NCI-H82 treated with DMSO at 0.1 percent for 48 hours (cell line): ENCODE results near the gene UBE2G1.

Experiments used
- DNase-seq: peaks from one replicate; lab custom pipeline; 2025; ENCODE audit not compliant: unreplicated experiment; lab: John Stamatoyannopoulos, UW

UBE2G1 gene

DNA sequence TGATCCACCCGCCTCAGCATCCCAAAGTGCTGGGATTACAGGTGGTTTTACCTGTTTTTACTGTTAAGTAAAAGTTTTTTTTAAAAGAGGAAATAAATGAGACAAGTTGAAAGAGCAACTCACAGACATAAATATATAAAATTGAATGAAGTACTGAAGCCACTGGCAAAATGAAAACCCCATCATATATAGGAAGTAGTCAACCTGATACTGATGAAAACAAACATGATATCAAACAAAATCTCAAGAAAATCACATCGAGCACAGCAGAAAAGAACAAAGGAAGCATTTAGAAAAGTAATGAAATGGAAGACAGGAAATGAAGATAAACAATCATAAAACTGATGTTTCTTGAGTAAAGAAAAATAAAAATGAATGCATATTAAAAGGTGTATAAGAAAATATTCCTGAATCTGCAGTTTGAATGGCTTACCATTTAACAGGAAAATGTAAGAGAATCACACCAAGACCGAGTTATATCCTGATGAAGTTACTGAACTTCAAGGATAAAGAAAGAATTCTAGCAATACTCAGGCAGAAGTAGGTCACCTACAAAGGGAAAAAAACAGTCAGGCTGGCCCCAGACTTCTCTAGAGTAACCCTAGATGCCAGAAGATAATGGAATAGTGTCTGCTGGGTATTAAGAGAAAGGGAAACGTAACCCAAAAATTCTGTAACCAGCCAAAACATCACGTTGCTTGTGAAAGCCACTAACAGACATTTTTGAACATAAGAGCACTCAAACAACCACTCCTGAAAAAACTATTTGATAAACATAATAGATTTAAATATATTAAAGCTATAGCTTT lies 31.5 kb downstream of the UBE2G1 start:
- DNase-seq = no peak

DNA sequence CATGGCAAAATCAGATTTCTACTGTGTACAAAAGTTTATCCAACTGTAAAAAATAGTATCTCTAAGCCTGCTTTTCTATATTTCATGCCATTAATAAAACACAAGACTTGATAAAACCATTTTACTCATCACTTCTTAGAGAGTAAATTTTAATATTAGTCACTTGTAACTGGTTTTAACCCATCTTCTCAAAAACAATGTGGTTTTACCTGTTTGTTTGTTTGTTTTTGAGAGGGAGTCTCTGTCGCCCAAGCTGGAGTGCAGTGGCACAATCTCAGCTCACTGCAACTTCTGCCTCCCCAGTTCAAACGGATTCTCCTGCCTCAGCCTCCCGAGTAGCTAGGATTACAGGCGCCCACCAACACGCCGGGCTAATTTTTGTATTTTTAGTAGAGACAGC lies 32.1 kb downstream of the UBE2G1 start:
- no peak for DNase-seq

DNA sequence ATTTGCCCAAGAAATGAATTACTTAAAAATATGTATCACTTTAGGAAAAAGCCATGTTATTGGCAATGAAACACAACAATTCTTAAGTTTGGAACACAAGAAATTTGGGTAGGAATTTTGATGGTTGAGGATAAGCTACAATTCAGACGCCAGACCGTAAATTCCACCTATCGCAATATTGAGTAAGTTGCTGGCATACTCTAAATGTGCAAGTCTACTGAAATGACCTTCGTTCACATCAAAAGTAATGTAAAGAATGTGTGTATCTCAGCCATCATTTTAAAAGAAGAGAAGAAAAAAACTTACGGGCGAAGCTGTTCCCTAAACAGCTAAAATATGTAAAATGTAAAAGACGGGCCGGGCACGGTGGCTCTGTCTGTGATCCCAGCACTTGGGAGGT lies 33.4 kb downstream of the UBE2G1 start:
- DNase-seq = no peak

DNA sequence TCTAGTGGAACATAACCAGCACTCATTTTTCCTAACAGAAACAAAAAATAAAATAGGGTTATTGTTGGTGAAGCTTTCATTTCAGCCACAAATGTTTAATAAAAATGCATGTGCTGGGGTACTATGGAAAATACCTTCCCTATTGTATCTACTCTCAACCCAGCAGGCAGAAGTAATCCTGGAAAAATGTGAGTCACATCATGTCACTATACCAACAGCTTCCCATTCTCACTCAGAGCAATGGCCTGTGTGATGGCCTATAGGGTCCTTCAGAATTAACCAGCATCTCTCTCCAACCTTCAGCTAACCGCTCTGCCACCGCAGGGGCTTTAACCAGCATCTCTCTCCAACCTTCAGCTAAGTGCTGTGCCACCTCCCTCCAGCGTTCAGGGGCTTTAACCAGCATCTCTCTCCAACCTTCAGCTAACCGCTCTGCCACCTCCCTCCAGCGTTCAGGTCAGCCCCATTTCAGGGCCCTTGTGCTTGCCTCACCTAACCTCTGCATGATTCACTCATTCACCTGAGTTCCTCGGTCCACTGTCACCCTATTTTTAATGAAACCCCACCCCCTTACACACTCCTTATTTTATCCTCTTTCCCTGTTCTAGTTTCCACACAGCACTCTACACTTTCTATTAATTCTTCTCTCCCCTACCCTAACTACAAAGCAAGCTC lies 34.0 kb downstream of the UBE2G1 start:
- no peak for DNase-seq

DNA sequence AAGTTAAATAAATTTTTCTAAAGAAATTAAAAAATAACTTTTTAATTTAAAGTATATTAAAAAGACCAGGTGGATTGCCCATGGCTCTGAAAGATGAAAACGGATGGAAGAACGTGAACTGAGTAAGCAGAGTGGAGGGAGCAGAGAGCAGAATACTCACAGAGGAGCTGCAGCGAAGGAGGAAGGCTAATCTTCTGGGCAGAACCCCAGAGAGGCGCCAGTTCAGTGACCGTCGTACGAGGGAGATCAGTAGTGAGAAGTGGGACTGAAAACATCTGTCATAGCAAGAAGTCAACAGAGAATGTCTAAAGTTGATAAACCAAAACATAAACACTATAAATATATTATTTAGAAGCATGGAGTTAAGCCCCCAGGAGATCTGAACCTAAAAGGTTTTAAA lies 34.9 kb downstream of the UBE2G1 start:
- DNase-seq = peak; percentile 44

DNA sequence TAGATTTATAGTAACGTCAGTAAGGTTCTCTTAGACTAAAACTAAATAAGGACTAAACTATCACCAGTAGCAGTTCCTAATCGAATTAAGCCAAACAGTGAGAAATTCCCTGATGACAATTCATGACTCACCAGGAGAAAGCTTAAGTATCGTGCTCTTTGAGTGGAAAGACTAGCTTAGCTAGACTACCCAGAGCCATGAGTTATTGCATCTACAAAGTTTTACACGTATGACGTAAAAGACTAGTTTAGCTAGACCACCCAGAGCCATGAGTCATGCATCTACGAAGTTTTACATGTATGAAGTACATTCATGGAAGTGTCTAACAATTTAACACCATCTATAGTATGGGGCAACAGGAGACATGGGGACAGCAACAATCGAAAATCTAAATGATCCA lies 36.6 kb downstream of the UBE2G1 start:
- no peak for DNase-seq

DNA sequence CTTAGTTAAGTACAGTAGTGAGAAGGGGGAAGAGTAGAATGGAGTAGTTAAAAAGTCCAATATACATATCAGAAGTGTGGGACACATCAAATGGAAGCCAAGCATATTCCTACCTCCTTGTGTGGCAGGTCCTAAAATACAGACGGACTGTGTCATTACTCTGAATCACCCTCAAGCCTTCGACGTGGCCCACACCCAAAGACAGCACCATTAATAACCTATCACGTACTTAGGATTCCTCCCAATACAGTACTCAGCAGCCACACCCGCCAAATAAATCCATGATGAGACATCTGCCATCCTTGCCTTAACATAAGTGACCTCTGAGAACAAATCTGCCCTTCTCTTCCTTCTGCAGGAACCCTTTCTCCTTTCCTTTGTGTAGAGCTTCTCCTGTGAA lies 38.9 kb downstream of the UBE2G1 start:
- DNase-seq = no peak

DNA sequence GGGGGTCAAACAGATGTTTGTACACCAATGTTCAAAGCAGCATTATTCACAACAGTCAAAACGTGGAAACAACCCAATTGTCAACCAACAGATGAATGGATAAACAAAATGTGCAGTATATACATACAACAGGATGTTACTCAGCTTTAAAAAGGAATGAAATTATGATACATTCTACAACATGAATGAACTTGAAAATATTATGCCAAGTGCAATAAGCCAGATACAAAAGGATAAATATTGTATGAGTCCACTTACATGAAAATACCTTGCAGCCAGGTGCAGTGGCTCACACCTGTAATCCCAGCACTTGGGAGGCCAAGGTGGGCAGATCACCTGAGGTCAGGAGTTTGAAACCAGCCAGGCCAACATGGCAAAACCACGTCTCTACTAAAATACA lies 39.9 kb downstream of the UBE2G1 start:
- no peak for DNase-seq

DNA sequence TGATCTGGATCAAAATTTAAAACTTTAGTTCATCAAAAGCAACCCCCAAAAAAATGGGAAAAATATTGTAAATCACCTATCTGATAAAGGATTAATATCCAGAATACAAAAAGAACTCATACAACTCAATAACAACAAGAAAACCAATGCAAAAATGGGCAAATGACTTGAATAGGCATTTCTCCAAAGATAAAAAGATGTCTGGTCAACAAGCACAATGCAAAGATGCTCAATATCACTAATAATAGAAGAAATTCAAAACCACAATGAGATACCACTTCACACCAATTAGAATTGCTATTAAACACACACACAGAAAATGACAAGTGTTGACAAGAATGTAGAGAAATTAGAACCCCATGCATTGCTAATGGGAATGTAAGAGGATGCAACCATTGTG lies 40.4 kb downstream of the UBE2G1 start:
- no peak for DNase-seq

DNA sequence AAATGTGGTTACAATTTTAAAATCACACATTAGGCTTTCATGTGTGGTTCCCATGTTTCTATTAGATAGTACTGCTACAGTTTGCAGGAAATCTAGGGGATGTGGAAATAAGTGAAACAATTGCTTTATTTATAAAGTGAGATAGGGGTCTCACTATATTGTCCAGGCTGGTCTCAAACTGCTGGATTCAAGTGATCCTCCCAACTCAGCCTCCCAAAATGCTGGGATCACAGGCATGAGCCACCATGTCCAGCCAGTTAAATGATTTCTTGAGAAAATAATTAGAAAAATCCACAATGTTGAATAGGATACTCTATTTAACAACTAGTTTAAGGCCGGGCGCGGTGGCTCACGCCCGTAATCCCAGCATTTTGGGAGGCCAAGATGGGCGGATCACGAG lies 42.0 kb downstream of the UBE2G1 start:
- DNase-seq = no peak

DNA sequence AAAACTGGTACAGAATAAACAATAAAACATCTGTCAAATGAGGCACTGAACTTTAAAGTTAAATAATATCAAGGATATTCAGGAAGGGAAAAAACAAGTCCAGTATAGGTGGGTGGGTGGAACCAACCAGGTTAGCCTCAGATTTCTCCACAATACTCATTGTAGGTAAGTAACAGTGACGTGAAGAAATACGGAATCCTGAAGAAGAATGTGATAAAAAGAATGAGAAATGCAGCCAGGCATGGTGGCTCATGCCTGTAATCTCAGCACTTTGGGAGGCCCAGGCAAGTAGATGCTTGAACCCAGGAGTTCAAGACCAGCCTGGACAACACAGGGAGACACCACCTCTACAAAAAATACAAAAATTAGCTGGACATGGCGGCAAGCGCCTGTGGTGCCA lies 47.3 kb downstream of the UBE2G1 start:
- DNase-seq = no peak

DNA sequence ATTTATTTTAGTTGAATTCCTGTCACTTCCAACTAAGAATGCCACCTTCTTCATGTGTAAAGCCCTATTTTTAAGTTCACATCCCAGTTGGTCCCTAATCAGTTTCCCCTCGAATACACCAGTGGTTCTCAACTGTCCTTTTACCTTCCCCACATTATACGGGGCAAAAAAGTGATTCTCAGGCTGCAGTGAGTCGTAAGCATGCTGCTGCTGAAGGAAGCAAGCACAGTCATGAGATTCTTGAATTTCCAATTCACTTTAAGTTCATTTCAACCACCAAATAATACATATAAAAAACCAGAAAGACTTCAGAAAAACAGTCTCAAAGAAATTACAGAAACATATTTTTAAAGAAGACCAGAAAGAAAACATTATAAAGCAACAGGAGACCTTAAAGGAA lies 47.9 kb downstream of the UBE2G1 start:
- no peak for DNase-seq

DNA sequence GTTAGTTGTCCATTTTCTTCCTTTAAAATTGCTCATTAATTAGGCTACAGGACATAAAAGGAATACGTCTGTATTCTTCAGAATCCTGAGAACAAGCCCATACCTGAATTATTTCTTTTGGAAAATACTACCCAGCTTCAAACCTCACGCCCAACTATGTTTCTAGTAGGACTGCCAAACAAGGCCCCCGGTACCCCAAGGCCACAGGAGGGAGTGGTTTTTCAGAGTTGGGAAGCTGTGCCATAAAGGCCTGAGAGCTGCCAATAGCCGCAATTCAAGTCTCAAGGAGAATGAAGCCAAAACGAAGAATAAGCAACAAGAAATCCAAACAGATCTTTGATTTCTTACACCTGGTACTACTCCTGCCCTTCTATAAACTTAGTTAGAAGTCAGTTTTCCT lies 48.3 kb downstream of the UBE2G1 start:
- DNase-seq = no peak

DNA sequence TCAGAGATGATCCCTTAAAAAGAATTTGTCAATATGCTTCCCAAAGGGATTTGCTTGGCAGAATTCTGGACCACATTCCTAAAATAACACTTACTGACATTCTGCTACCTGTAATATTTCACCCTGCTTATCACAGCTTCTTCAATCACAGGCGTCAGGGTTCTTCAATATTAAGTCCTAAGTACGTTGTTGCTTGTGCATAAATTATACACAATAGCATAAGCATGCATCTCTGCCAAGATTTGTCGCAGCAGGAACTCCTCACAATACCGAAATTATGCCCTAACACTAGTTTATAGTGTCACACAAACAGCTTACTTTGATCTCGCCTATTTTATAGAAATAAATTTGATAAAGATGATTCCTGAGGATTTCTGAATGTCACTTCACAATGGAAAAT lies 48.9 kb downstream of the UBE2G1 start:
- DNase-seq = no peak

DNA sequence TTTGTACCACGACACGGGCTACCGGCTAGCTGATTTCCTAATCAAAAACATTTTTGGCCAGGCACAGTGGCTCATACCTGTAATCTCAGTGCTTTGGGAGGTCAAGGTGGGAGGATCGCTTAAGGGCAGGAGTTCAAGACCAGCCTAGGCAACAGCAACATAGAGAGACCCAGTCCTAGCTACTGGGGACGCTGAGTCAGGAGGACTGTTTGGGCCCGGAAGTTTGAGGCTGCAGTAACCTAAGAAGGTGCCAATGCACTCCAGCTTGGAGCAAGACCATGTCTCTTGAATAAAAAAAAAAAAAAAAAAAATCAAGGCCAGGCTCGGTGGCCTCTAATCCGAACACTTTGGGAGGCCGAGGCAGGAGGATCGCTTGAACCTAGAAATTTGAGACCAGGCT lies 49.8 kb downstream of the UBE2G1 start:
- DNase-seq = no peak

DNA sequence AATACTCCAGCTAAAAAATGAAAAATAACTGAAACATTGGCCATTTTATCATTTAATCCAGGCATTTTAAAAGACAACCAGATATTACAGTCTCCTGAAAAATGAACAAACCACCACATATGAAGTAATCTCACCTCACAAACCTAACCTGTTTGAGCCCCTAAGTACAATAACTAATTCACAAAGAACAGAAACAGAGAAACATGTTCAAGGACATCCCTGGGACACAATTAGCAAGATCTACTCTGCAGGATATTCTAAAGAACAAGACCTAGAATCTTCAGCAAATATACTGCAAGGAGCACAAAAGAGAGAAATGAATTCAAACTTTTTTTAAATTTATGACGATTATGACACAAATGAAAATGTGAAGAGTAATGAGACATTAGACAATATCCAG lies 51.9 kb downstream of the UBE2G1 start:
- no peak for DNase-seq

DNA sequence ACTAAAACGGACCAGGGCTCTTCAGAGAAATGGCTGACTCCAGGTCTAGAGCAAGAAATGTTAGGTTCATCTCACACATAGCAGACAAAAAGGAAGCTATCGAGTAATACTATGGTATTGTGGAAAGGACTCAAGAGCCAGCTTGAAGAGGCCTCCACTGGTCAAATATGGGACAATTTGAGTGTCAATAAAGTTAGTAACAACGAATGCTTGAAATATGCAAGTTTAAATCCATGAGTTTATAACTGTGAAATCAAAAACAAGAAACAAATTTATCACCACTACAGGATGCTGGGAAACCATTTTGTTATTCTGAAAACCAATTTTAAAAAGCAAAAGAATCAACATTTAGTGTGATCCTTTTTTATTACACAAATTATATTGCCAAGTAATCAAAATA lies 52.3 kb downstream of the UBE2G1 start:
- DNase-seq = no peak

DNA sequence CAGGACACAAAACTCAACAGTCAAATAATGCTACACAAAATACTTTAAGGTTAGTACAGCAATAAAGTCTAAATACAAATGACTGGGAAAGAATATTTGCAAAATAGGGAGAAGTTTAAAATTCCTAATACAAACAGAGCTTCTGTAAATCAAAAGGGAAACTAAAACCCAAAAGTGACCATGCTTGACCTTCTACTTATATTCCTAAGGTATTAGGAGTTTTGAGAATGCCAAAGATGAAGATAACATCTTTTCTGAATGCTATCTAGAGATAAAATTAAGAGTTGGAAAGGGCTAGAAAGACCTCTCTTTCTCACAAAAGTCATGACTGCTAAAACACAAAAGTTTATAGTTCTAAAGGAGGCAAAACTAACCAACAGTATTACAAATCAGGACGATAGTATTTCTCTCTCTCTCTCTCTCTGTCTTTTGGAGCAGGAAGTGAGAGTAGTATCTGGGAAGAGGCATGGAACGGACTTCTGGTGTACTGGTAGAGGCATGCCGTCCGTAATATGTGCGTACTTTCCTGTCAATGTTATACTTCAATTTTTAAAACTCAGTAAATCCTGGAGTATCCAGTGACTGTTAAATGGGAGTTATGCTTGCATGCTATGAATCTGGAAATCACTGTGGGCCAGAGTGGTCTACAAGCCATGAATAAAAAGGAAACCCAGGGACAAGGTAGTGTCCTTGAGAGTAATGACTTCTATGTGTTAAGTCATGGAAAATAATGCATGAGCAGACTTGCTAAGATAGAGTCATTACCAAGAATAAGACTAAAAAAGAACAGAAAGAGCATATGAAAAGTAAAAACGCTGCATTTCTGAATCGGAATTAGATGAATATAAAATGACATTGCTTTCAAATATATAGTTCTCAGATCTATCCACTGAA lies 53.0 kb downstream of the UBE2G1 start:
- no peak for DNase-seq

DNA sequence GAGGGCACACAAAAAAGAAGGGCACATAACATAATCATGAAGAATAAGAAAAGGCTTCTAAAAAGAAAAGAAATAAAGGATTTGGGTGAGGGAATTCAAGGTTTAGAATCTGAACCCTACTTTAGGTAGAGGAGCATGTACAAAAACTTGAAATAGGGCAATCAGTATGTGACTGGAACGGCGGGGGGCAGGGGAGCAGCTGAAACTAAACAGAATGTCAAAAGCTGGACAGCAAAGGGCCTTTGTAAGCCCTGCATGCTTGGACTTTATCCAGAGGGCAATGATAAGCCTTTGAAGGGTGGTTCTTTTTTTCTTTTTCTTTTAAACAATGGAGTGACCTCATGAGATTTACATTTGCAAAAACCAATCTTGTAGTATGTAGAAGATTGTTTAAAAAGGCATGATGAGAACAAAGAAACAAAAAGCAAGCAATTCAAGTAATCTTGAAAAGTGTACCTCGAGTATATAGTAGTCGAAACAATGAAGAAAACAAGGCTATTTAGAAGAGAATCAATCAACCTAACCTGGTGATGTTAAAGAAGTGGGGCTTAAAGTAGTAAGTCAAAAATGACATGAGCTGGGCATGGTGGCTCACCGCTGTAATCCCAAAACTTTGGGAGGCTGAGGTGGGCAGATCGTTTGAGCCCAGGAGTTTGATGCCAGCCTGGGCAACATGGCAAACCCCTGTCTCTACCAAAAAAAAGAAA lies 56.0 kb downstream of the UBE2G1 start:
- no peak for DNase-seq

DNA sequence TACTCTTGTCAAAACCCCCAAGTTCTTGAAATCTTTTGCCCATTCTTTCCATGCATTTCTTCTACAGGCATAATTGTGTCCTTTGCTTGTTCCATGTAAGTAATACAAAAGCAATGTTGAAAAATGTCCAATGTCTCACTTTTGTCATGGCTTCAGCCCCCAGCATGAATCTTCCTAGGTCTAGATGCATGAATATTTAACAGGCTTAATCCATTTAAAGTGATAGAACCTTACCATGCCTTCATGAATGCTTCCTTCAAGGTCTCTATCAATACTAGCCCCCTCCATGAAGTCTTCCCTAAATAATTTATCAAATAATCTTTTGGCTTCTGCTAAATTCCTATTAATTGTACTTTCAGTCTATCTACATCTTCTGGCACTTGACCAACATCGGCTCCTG lies 56.6 kb downstream of the UBE2G1 start:
- DNase-seq = no peak
